MM.1S (cell line): ENCODE data around the gene KRT4.

Source experiments
- CTCF ChIP-seq: fragments of 300-600 bp; sonication (generic); IDR thresholded peaks from 2 replicates; pipeline ENCODE4 v1.5.1; 2016; ENCODE audit warnings: antibody characterized with exemption, low read length, mixed read lengths
- EZH2phosphoT487 ChIP-seq: fragments of 300-600 bp; sonication (generic); IDR thresholded peaks from 2 replicates; pipeline ENCODE4 v1.6.1; 2018; ENCODE audit warnings: antibody characterized with exemption, low read length

- no peak for TF ChIP-seq CTCF
- TF ChIP-seq EZH2phosphoT487: no peak
Measured at GRCh38 chr12:52767427-52767826, 46.5 kb downstream of the KRT4 start.
